Coronary artery (tissue), 2 donors: ENCODE data around the gene LRRFIP1.

Experiments used
- DNase-seq: peaks from one replicate; pipeline ENCODE4 v3.0.0-alpha.2; 2017; ENCODE audit warnings: low spot score
- H3K27ac ChIP-seq, 2 donors: fragments of 200-600 bp; sonication (generic); one replicate each; pipeline ENCODE4 v1.5.1; 2016 to 2019
- H3K4me3 ChIP-seq: fragments of 200-600 bp; sonication (generic); 2 replicates; pipeline ENCODE4 v1.5.1; 2016; ENCODE audit warnings: mild to moderate bottlenecking, moderate library complexity
- TF ChIP-seq, protein P1 (sequence below): fragments of 200-600 bp; sonication (generic); IDR thresholded peaks from one replicate; pipeline ENCODE4 v1.5.1; 2019; ENCODE audit warnings: antibody characterized with exemption

LRRFIP1 gene

DNA sequence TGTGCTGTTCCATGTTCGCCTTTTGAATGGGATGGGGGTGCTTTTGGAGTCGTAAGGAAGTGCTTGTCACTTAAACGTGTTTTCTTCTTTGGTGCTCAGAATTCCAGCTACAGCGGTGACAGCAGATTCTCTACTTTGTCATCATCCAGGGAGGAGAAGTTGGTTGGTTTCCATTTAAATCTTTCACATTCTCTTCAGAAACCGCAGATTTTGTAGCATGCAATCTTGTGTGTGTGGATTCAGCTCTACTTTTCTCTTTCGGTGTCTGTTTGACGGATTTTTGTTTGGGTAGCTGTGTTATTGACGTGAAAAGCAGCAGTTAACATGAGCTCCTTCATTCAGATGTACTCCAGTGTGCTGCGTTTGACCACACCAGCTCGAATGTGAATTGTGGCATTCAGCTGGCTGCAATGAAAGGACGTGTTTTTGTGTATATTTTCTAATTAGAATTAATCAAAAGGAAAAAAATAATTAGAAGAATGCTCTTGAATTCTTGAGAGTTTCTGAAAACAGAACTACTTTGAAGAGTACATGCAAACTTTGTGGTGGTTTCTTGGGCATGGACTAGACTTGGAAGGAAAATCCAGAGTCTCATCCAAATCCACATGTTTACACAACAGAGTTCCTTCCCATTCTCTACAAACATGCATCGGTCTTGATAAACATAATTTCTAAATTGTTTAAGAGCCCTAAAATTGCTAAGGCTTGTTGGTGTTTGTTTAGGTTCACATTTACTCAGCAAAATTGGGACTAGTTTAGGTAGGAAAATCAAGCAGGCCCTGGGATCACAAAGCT is 102.5 kb downstream of the LRRFIP1 start:
- DNase-seq = no peak
- Histone ChIP-seq H3K27ac (no peak overlapping the region), H3K4me3 (no peak overlapping the region)
- TF ChIP-seq, protein P1, sequence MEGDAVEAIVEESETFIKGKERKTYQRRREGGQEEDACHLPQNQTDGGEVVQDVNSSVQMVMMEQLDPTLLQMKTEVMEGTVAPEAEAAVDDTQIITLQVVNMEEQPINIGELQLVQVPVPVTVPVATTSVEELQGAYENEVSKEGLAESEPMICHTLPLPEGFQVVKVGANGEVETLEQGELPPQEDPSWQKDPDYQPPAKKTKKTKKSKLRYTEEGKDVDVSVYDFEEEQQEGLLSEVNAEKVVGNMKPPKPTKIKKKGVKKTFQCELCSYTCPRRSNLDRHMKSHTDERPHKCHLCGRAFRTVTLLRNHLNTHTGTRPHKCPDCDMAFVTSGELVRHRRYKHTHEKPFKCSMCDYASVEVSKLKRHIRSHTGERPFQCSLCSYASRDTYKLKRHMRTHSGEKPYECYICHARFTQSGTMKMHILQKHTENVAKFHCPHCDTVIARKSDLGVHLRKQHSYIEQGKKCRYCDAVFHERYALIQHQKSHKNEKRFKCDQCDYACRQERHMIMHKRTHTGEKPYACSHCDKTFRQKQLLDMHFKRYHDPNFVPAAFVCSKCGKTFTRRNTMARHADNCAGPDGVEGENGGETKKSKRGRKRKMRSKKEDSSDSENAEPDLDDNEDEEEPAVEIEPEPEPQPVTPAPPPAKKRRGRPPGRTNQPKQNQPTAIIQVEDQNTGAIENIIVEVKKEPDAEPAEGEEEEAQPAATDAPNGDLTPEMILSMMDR = no peak

DNA sequence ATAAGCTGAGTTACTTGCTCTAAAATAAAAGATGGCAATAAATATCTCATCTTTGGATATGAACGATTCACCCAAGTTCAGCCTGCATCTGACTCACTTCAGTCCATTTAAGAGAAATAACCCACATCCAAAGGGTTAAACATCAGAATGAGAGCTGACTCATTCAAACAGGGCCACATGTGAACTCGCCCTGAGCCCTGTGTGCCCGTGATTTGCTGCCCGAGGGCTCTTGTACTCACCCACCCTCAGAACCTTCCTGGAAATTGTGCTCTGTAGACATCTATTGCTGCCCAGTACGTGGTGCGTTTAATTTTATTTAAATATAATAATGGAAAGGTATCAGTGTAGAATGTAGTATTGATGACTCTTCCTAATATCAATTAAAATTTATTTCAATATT is 104.3 kb downstream of the LRRFIP1 start:
- TF ChIP-seq, protein P1 = no peak
- no peak for DNase-seq
- Histone ChIP-seq H3K27ac (peak overlapping the region; percentile 28 to 56), H3K4me3 (peak overlapping the region; percentile 12)

DNA sequence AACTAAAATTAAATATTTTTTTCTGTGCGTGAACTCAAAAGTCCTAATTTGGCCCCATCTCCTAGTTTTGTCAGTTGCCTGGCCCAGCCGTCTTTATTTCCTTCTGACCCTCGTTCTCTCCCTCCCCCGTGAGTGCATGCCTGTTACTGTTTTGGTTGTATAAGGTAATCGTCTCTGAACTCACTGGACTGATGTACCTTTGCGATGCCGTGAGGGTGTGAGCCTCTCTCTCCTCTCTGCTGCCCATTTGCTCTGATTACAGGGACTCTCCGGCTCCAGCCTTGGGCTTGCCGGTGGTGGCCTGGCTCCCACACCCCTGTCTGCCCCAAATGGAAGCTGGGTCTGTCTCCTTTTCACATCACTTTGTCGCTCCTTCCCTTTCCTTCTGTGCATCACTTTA is 104.7 kb downstream of the LRRFIP1 start:
- no peak for DNase-seq
- peak overlapping the region; percentile 56 to 69 for H3K27ac ChIP-seq
- TF ChIP-seq, protein P1 = no peak
- peak overlapping the region; percentile 12 for H3K4me3 ChIP-seq

DNA sequence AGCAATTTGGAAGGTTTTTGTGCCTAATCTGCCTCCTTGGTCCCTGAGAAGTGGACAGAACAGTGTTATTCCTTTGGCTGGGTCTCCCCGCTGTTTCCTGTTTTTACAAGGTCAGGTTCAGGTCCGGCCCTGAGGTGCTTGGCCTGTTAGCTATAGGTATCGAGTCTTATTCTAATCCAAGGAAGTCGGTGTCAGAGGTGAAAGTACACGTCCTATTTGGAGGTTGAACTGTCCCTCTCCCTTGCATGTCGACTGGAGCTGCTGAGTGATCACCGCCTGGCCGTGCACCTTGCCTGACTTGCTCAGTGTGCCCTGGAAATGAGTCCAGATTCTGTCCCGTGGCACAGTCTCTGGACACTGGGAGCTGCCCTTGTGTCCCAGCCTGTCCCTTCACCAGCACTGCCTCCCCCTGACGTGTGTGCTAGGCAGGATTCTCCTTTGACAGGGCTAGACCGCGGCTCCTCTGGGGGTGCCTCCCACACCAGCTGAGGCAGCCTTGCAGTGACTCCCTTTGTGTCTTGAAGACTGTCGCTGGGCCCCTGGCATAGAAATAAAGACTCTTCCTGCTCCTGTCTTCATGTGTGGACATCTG is 105.5 kb downstream of the LRRFIP1 start:
- no peak for DNase-seq
- TF ChIP-seq, protein P1 = no peak
- H3K4me3 ChIP-seq = peak overlapping the region; percentile 30

DNA sequence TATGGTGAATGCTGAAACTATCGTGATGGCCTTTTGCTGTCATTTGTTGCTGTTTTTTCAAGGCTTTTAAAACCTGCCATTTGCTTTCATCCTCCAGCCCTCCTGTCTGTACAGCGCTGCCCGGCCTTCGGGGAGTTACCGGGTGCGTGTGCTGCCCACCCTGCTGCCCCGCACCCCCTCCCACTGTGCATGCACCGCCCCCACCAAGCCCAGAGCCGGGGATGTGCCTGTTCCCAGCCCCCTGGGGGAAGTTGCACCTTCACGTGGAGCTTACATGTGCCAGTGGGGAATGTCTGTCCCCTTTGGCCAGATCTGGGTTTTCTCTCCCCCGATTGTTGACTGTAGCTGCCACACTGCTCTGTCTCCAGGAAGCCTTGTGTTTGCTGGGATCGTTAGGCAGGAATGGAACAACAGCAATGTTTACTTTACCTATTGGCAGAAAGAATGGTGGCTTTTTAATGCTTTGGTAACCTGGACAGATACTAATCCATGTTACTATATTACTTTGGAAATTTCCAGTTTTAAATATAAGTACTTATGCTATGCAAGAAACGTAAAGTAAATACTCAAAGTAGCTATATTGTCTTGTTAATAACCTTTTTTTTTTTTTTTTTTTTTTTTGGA is 106.4 kb downstream of the LRRFIP1 start:
- peak overlapping the region; percentile 11 for H3K4me3 ChIP-seq
- DNase-seq = no peak
- TF ChIP-seq, protein P1 = no peak
- peak overlapping the region; percentile 52 to 56 for H3K27ac ChIP-seq

More for the DNA sequence above, 105.5 kb downstream of the LRRFIP1 start:
- H3K27ac ChIP-seq = peak overlapping the region; percentile 52 to 56

DNA sequence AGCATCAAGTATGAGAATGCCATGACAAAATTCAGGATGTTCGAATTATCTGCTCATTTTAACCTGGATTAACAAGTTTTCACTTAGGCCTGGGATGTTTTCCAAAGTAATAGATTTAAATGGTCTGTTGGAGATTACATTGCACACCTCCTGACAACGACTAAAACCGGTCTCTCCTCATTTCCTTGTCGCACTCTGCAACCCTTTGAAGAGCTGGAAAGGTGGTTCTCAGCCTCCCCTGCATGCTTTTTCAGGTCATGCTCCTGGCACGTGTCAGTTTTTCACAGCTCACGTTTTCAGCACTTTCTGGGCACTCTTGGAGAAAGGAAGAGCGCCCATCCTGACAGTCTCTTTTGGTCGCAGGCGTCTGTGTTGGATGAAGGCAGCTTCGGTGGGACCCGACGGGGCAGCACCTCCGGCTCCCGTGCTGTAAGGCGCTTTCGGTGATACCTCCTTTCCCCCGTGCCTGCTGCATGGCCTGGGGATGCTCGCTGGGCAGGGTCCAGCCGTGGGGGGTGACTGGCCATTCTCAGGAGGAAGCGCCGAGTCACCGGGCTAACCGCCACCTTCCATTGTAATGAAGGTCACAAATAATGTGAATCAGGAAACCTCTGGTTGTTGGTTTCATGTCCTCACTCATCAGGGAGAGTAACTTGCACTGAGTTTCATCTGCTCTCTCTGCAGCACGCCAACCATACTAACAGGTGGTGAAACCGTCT is 107.7 kb downstream of the LRRFIP1 start:
- Histone ChIP-seq H3K27ac (no peak overlapping the region), H3K4me3 (no peak overlapping the region)

More for the DNA sequence above, 107.7 kb downstream of the LRRFIP1 start:
- TF ChIP-seq, protein P1 = no peak
- no peak for DNase-seq
